ENCODE measurements around the gene ERI3.

GRCh38 chr1:44339731-44340130 is 15.3 kb downstream of the ERI3 start:
- TF ChIP-seq JUN (IDR thresholded peaks at IDR 0.05) (no peak), JUNB (IDR thresholded peaks at IDR 0.05) (no peak), CTCF (IDR thresholded peaks at IDR 0.05) (no peak), REST (IDR thresholded peaks at IDR 0.05) (no peak), POLR2A (IDR thresholded peaks at IDR 0.05; ENCODE audit: low read length) (no peak), BHLHE40 (IDR thresholded peaks at IDR 0.05; ENCODE audit: low read depth, low read length) (no peak), RAD21 (conservative IDR thresholded peaks at IDR 0.05 in 1 of 2, IDR thresholded peaks at IDR 0.05 in 1 of 2) (no peak), TP53 (CRISPR knock-in tag; IDR thresholded peaks at IDR 0.05) (no peak), USF2 (IDR thresholded peaks at IDR 0.05) (no peak), SMC3 (IDR thresholded peaks at IDR 0.05) (no peak), RCOR1 (IDR thresholded peaks at IDR 0.05; ENCODE audit: low read depth, low read length) (no peak)
